GM19023 (cell line): ENCODE results near the gene CDH23.

Source experiments
- ATAC-seq: cut with Tn5 transposase; IDR thresholded peaks from one replicate; pipeline ENCODE4 v1.9.1; 2021; ENCODE audit warnings: mild to moderate bottlenecking, moderate library complexity; ENCODE audit not compliant: unreplicated experiment

Gene CDH23

DNA sequence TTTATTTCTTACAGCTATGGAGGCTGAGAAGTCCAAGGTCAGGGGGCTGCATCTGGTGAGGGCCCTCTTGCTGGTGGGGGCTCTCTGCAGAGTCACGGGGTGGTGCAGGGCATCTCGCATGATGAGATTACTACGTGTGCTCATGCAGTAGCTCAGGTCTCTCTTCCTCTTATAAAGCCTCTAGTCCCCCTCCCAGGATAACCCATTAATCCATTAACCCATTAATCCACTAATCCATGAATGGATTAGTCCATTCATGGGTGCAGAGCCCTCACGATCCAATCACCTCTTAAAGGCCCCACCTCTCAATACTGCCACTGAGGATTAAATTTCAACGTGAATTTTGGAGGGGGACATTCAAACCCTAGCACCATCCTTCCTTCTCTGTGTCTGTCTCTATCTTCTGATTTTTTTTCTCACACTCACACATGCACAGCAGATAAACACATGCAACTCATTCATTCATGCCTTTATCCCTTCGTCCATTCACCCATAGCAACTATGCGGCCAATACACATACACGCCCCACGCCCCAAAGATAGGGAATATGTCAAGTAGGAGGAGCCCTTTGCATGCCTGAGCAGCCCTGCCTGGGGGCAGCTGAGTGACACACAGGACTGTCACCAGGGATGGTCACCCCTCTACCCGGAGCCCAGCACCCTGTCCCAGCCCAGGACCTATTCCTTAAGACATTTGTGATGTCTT, 236.3 kb downstream of the CDH23 start:
- ATAC-seq = no peak

DNA sequence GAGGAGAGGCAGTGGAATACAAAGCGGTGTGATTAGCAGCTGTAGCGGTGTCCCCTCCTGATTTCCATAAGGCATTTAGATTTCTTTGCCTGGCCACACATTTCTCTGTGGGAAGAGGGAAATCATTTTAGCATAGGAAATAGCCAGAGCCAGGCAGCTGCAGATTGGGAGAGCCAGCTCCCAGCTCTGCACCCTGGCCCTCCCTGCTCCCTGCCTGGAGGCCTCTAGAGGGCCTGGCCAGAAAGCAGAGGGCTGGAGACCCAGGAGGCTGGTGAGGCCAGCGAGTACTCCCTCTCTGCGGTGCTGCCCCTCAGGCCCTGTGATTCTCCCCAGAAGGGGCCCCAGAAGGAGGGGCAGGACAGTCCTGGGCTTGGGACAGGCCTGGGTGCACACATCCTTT, 237.2 kb downstream of the CDH23 start:
- no peak for ATAC-seq

GRCh38 chr10:71634531-71635164, 237.9 kb downstream of the CDH23 start:
- no peak for ATAC-seq

GRCh38 chr10:71635251-71635866, 238.6 kb downstream of the CDH23 start:
- no peak for ATAC-seq

GRCh38 chr10:71635867-71636266, 239.1 kb downstream of the CDH23 start:
- no peak for ATAC-seq

GRCh38 chr10:71636588-71636987, 239.9 kb downstream of the CDH23 start:
- ATAC-seq = no peak

DNA sequence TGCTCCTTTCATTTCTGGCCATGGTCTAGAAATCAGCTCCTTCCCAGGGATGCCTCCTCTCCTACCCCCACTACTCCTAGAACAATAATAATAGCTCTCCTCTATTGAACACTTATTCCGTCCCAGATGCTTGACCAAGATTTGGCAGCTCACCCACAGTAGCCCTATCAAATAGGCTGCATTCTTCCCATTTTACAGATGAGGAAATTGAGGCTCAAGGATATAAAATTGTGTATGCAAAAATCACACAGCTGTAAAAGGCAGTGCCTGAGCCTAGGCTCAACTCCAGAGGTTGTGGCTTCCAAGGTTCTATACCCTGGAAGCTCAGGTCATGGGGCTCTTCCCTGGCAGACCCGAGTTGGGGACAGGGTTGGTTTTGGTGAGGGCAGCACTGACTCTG, 240.6 kb downstream of the CDH23 start:
- ATAC-seq = no peak

GRCh38 chr10:71638064-71638821, 241.5 kb downstream of the CDH23 start:
- no peak for ATAC-seq

- ATAC-seq = no peak
These were observed 242.4 kb downstream of the CDH23 start for GRCh38 chr10:71638822-71639719.

GRCh38 chr10:71640607-71641006, 243.9 kb downstream of the CDH23 start:
- no peak for ATAC-seq

- ATAC-seq = no peak
These were observed 244.7 kb downstream of the CDH23 start for GRCh38 chr10:71641449-71641848.

DNA sequence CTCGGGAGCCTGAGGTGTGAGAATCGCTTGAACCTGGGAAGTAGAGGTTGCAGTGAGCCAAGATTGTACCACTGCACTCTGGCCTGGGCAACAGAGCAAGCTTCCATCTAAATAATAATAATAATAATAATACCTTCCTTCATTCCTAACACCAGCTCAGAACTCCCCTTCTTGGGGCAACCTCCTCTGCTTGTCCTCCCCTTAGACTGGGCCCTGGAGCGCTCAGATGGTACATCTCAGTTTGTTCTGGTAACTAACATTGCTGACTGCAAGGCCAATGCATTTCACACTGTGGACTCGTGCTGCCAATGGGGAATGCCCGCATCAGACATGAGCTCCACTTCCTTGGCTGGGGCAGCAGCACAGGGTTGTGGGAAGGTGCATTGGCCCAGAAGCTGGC, 245.3 kb downstream of the CDH23 start:
- ATAC-seq = no peak

- ATAC-seq = no peak
These were observed 247.2 kb downstream of the CDH23 start for GRCh38 chr10:71643904-71644303.

DNA sequence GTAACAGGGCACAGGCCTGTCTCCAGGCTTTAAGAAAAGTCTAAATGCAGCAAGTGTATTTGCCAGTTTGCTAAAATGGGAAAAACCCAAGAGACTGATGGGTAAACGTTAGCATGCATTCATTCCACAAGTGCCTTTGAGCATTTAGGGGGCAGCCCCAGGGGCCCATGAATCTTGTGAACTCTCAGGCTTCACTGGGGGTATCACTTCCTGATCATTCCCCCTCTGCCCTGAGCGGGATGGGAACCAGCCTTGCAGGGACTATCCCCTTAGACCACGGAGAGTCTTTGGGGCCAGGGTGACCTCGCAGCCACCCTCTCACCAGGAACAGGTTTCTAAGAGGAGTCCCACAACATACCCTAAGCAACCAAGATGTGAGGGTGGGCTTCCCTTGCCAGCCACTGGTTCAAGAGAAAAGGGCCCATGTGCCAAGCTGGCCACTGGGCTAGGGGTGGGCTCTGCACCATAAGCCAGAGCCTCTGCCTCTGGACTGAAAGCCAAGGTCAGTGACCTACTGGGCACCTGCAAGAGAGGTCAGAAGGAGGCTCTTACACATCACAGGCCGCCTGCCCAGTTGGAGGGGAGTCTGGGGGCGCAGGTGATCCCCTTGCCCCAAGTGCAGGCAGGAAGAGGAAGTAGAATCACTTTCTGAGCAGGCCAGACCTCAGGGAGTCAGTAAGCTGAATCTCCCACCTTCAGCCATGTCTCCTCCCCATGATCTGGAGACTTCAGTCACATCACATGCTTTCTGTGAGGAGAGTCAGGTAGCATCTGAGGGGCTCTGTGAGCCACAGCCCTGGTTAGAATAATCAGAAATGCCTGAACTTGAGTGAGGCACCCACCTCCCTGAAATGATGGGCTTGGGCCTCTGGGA, 247.8 kb downstream of the CDH23 start:
- ATAC-seq = no peak

GRCh38 chr10:71645185-71645584, 248.5 kb downstream of the CDH23 start:
- no peak for ATAC-seq

DNA sequence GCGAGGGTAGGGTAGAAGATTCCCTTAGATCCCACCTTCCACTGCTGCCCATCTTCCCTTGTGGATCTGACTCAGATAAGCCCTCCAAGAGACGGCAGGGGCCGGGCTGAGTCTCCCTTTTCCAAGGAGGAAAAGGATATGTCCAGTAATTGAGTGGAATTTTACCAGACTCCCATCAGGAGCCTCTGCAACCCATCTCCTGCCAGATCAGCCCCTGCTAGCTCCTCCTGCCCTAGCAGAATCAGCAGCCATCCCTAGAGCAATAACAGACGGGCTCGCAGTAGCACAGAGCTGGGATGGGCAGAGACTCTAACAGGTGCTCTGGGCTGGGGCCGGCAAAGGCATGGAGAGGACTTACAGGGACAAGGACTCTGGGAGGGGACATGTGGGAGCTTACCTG, 249.3 kb downstream of the CDH23 start:
- no peak for ATAC-seq

GRCh38 chr10:71646592-71647292, 250.0 kb downstream of the CDH23 start:
- no peak for ATAC-seq

DNA sequence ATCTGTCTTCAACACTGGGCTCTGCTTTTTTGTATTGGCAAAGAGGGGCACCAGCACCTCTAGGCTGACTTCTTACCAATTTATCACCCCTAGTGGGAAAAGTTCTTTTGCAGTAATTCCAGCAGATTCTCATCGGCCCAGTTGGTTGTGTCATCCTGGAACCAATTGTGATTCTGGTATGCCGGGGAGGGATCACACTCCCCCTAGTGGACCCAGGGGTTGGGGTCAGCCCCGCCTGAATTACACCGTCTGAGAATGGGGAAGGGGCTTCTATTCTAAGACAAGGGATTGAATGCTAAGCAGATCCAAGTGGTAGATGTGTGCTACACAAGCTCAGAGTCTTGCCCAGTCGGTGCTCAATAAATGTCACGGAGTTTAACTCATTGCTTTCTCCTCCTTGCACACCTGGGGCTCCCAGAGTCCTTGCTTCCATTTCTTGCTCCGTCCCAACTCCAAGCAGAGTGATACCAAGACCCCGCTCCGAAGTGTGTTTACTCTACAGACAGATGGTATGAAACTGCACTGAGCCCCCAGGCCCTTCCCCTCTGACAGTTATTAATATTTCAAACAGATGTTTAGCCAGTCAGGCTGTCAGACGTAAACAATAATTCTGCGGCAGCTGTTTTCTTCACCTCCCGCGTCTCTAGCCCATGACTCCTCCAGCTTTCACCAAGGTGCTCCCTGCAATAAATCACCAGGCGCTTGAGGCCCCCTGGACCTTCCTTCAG, 251.0 kb downstream of the CDH23 start:
- ATAC-seq = no peak
